GM21367 (cell line): Measurements from ENCODE around the gene COMT.

Experiments
- ATAC-seq: cut with Tn5 transposase; IDR thresholded peaks from one replicate; pipeline ENCODE4 v1.9.1; 2021; ENCODE audit not compliant: unreplicated experiment

Gene COMT

GRCh38 chr22:19981171-19981960 lies 39.8 kb downstream of the COMT start:
- no peak for ATAC-seq

- ATAC-seq, result no peak
Observed at GRCh38 chr22:19981961-19982920, 40.7 kb downstream of the COMT start.

DNA sequence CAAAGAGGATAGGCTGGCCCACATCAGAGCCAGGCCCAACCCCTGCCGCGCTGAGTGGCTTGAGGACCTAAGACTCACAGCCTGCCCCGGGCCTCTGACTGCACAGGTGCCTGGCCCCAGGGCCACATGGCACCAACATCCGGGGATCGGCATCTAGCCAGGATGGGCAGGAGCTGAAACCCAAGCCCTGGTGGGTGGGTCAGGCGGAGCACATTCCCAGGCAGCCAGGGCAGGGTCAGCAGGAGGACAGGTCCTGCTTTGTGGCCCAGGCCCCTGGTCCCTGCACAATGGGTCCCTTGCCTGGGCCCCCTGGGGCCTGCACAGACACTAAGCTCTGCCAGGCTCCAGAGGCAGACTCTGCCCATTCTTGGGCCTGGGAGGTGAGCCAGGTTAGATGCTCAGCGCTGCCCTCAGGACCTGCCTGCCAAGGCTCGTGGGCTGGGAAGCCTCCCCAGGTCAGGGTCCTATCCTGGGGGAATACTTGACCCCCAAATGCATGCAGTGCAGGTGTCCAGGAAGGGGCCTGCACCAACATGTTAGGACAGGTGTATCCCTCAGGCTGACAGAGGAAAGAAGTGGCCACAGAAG lies 41.5 kb downstream of the COMT start:
- ATAC-seq, result no peak

- no peak for ATAC-seq
Observed at GRCh38 chr22:19983741-19984140, 42.2 kb downstream of the COMT start.

- ATAC-seq, result no peak
Observed at GRCh38 chr22:19984201-19984753, 42.7 kb downstream of the COMT start.

- no peak for ATAC-seq
Observed at GRCh38 chr22:19984851-19985811, 43.6 kb downstream of the COMT start.

- no peak for ATAC-seq
Observed at GRCh38 chr22:19986011-19986409, 44.4 kb downstream of the COMT start.

DNA sequence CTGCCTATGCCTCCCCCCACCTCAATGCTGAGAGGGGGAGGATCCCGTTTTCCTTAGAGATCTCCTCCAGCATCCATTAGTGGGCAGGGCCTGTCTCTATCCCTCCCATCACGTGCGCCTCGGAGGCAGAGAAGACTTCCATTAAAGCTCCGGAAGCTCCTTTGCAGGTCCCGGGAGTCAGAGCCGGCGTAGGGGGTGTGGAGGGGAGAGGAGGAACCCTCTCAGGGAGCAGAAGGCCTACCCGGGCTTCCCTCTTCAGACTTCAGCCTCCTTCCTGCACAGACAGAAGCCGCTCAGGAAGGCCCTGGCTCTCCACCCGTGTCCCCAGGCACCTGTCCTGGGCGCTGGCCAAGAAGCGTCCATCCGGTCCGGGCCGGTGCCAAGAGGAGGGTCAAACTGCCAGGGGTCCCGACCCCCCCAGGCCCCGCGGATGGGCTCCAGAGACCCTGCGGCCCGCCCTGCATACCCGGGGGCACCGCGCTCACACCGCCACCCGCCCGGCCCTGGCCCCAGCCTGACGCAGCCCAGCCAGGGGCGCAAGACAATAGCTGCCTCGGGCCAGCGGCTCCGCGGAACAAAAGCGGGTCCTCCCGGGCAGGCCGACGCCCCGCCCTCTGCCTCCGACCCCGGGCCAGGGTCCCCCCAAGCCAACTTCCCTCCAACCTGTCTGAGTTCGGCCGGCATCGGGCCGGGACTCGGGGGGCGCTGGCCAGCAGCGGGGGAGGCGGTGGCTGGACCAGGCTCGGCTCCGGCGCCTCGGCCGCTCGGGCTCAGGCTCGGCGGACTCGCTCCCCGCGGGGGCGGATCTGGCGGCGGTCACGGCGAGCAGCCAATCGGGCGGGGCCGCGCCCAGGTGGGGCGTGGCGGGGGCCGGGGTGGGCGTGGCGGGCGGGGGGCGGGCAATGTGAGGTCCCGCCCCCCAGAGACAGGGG lies 45.1 kb downstream of the COMT start:
- no peak for ATAC-seq

DNA sequence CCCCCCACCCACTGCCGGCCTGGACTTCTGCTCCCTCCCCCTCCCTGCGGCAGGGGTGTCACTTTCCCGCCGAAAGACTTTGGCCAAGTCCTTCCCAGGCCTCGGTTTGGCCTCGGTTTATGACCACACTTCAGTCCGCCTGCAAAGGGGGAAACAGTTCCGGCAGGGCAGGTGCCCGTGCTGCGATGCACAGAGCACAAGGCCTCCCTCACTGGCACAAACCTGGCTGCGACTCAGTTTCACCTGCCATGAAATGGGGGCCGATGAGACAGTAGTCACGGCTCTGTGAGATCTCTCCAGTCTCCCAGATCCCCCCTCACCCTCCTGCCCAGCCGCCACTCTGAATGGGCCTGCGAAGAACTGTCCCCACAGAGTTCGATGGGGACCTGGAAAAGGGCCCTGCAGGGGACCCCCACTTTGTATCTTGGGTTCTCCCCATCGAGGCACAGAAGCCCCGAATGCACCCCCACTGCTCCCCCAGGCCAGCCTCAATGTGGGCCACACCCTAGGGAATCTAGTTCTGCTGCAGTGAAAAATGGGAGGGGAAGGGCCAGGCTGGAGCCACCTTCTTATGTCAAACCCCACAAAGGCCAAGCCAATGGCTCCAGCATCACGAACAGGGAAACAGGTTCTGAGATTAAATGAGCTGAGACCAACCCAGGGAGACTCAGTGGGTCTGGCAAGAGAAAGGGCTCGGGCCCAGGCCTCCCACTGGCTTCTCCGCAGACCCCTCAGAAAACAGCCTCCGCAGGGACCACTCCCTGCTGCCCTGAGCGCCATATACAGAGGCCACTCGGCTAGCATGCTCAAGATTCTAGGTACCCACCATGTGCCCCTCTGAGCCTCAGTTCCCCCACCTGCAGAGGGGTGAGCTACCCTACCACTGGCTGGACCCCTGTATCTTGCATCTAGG lies 46.1 kb downstream of the COMT start:
- ATAC-seq, result no peak

GRCh38 chr22:19988331-19988808 lies 46.8 kb downstream of the COMT start:
- no peak for ATAC-seq

DNA sequence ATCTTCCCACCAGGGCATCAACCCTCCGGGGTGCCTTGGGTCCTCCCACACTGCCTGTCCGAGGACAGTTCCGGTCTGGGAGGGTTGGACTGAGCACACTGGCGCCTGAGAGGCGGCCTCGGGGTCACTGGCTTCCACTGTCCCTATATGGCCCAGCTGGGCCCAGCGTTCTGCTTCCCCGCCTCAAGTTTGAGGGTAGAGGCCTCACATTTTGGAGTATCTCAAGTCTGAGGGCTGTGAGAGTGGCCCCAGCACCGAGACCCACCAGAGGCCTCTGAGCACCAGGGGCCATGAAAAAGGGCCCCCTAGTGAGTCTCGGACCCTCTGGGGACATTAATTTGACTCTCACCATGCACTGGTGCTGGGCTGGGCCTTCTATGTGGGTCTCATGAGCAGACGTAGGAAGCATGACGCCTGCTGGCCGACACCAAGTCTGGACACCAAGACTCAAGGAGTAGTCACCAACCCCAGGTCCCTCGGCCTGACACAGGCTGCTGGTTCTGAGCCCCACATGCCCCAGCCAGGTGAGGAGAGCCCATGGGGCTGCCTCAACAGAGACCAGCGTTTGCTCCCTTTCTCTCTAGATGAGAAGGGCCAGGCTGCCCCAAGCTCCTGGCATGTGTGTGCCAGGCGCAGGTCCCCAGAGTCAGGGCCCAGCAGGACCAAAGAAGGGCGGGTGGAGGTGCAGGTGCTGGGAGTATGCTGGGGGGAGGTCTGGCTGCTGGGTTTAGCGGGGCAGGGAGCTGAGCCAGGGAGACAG lies 47.6 kb downstream of the COMT start:
- no peak for ATAC-seq

DNA sequence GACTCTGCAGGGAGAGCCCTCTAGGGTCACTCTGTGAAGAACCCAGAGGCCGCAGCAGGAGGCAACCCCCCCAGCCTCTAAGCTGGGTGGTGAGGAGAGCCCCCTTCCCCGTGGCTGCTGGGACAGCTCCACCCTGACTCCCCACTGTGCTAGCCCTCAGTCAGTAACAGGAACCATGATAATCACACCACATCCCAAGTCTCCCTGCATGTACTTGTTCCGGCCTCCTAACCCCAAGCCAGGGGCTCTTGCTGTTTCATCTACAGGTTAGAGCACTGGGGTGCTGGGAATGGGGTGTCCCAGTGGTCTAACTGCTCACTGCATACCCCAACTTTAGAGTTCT lies 48.1 kb downstream of the COMT start:
- ATAC-seq, result no peak

GRCh38 chr22:19990188-19990587 lies 48.6 kb downstream of the COMT start:
- no peak for ATAC-seq

DNA sequence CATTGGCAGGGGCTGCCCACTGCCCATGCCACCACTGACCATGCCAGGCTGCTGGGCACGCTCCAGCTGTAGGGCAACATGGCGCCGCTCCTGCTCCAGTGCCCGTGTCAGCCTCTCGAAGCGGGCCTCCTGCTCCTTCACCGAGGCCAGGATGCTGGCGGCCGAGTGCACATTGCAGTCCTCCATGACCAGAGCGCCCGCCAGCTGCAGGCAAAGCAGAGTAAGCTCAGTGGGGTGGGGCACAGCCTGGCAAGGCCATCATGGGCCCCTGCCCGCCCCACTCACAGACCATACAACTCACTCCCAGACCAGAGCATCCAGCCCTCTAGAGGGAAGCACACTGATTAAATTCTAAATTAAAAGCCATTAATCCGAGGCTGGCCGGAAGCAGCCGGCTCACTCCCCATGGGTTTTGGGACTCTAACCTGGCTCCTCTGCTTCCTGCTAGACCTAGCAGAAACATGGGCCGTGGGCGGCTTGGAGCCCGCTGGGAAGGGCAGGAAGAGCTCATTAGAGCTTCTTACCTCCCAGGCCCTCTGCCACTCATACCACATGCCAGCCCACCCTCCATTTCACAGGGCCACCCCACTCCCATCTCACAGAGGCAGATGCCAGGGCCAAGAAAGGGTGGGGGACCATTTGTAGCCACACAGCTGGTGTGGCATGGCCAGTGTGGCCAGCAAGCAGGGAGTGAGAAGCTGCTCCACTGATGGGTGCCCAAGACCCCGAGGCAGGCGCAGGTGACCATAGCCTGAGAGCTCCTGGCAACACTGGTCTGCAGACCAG lies 49.2 kb downstream of the COMT start:
- ATAC-seq, result no peak

DNA sequence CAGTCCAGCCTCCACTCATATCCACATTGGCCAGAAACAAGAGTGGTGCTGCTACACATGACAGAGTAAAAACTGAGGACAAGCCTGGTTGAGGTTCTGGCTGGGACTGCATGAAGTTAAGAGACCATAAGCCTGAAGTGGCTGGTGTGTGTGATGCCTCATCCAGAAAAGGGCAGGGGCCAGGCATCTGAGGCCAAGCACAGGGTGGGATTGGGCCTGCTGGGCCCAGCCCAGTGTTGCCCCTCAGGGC lies 49.7 kb downstream of the COMT start:
- no peak for ATAC-seq

DNA sequence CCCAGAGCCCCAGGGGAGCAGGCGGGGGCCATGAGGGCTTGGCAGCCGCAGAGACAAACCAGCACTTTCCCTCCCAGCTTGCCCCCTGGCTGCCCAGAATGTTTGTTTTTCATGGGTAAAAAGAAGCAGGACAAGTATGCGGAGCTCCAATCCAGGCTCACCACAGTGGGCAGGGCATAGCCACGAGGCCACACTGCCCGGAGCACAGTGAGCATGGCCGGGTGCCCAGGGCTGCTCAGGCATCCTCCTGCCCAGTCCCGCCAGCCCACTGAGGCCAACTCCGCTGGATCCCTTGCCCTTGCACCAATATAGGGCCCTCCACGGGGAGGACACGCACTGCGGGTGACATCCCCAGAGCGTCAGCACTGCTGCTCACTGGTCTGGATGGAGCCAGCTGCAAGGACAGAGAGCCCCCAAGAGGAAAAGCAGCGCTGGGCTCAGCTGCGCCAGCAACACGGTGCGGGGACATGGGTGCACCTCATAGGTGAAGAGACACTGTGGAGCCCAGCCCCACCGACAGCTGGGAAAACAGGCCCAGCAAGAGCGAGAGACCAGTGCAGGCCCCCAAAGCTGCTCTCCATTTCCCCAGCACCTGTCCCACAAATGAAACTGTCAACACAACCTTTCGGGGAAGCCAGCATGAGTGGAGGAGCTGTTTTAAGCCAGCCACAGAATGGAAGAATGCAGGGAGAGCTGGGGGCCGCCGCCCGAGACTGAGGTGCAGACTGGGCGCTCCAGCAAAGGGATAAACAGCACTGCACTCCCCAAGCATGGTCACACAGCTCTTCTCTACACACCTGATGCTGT lies 50.3 kb downstream of the COMT start:
- ATAC-seq, result no peak
